Smooth muscle cell (in vitro differentiated cells): ENCODE results near the gene COL15A1. TPM values are rescaled to one million over a fixed set of nuclear protein-coding genes. Genes with fewer than 3 reads are reported as not detected.

Source experiments
- DNase-seq: peaks from one replicate; lab custom pipeline; 2025; ENCODE audit not compliant: unreplicated experiment; lab: John Stamatoyannopoulos, UW
- H2AFZ ChIP-seq: fragments of 200-600 bp; sonication (generic); 2 replicates; pipeline ENCODE4 v1.6.0; 2016; ENCODE audit warnings: antibody characterized with exemption, low read depth, mild to moderate bottlenecking
- H3F3A ChIP-seq: fragments of 200-600 bp; sonication (generic); 2 replicates; pipeline ENCODE4 v1.6.0; 2017; ENCODE audit warnings: antibody characterized with exemption, low read depth
- H3K27ac ChIP-seq: fragments of 200-600 bp; sonication (generic); 2 replicates; pipeline ENCODE4 v1.5.1; 2016; ENCODE audit warnings: low read depth, mild to moderate bottlenecking
- H3K27me3 ChIP-seq: fragments of 200-600 bp; sonication (generic); 2 replicates; pipeline ENCODE4 v1.6.1; 2016; ENCODE audit warnings: low read depth, mild to moderate bottlenecking
- H3K36me3 ChIP-seq: fragments of 200-600 bp; sonication (generic); 2 replicates; pipeline ENCODE4 v1.5.1; 2016; ENCODE audit warnings: low read depth
- H3K4me1 ChIP-seq: fragments of 200-600 bp; sonication (generic); 2 replicates; pipeline ENCODE4 v1.5.1; 2016; ENCODE audit warnings: low read depth
- H3K4me2 ChIP-seq: fragments of 200-600 bp; sonication (generic); 2 replicates; pipeline ENCODE4 v1.6.0; 2016; ENCODE audit warnings: mild to moderate bottlenecking
- H3K4me3 ChIP-seq: fragments of 200-600 bp; sonication (generic); 2 replicates; pipeline ENCODE4 v1.5.1; 2016; ENCODE audit warnings: mild to moderate bottlenecking
- H3K79me2 ChIP-seq: fragments of 200-600 bp; sonication (generic); 2 replicates; pipeline ENCODE4 v1.6.0; 2016; ENCODE audit warnings: low read depth, mild to moderate bottlenecking
- H3K9ac ChIP-seq: fragments of 200-600 bp; sonication (generic); 2 replicates; pipeline ENCODE4 v1.6.0; 2016; ENCODE audit warnings: low read depth
- H3K9me3 ChIP-seq: fragments of 200-600 bp; sonication (generic); replicated peaks from 2 replicates; pipeline ENCODE4 v1.5.1; 2016; ENCODE audit warnings: low read depth
- H4K20me1 ChIP-seq: fragments of 200-600 bp; sonication (generic); 2 replicates; pipeline ENCODE4 v1.6.0; 2016; ENCODE audit warnings: low read depth
- CTCF ChIP-seq: fragments of 200-600 bp; sonication (generic); IDR thresholded peaks from 2 replicates; pipeline ENCODE4 v1.5.1; 2017; ENCODE audit warnings: borderline replicate concordance, mild to moderate bottlenecking, antibody characterized with exemption; ENCODE audit not compliant: insufficient read depth, poor library complexity, severe bottlenecking
- WGBS: methylation state at CpG from one replicate; pipeline ENCODE4 v1.1.7; 2016; ENCODE audit warnings: low lambda C conversion rate; 5-methylcytosine and 5-hydroxymethylcytosine counted together
- polyA plus RNA-seq: library from polyadenylated mRNA; unstranded; fragments of >200 nt; fragmentation: Nextera tagmentation; extraction: Ambion mirVana; gene quantifications from 2 replicates; pipeline ENCODE4 v1.2.1, GENCODE V29; 2016
- total RNA-seq: library from RNA; depleted of rRNA; stranded (reverse); fragments of >200 nt; gene quantifications from 2 replicates; pipeline ENCODE4 v1.2.3, GENCODE V29; 2014

Gene COL15A1
- total and polyA plus RNA-seq, 2 experiments from 2014 or later = 222 to 293 TPM

- Histone ChIP-seq H3K79me2 (no peaks in the 10 kb centered on the region), H2AFZ (no peak overlapping the region), H3K9ac (no peak overlapping the region), H4K20me1 (no peaks in the 10 kb centered on the region), H3K27ac (peak overlapping the region; percentile 81), H3K9me3 (no peaks in the 10 kb centered on the region), H3K4me3 (no peak overlapping the region), H3K4me2 (peak overlapping the region; percentile 66), H3K27me3 (no peaks in the 10 kb centered on the region), H3K36me3 (no peaks in the 10 kb centered on the region), H3F3A (peaks cover 8% of the 10 kb centered on the region), H3K4me1 (peaks cover 22% of the 10 kb centered on the region)
- 21% methylated on average over 4 of the region's 4 CpGs for WGBS
- TF ChIP-seq CTCF = no peak
- DNase-seq = no peak
These were observed 53.9 kb downstream of the COL15A1 start for GRCh38 chr9:98997604-98998003.

- peak; percentile 89 for TF ChIP-seq CTCF
- Histone ChIP-seq H3K27me3 (no peaks in the 10 kb centered on the region), H3K27ac (peak overlapping the region; percentile 81), H3K9ac (peak overlapping the region; percentile 34), H3K4me1 (peaks cover 22% of the 10 kb centered on the region), H4K20me1 (no peaks in the 10 kb centered on the region), H3K4me2 (peak overlapping the region; percentile 66), H3K4me3 (no peak overlapping the region), H3K79me2 (no peaks in the 10 kb centered on the region), H3F3A (peaks cover 8% of the 10 kb centered on the region), H3K9me3 (no peaks in the 10 kb centered on the region), H2AFZ (no peak overlapping the region), H3K36me3 (no peaks in the 10 kb centered on the region)
- DNase-seq = peak; percentile 53
- 14% methylated on average over 19 of the region's 19 CpGs for whole genome bisulfite sequencing
These were observed 54.9 kb downstream of the COL15A1 start for GRCh38 chr9:98998441-98999151.

GRCh38 chr9:98999152-98999525, 55.4 kb downstream of the COL15A1 start:
- Histone ChIP-seq H3K9me3 (no peaks in the 10 kb centered on the region), H2AFZ (no peak overlapping the region), H3K79me2 (no peaks in the 10 kb centered on the region), H3K4me3 (no peak overlapping the region), H3K27me3 (no peaks in the 10 kb centered on the region), H3K9ac (no peak overlapping the region), H3F3A (peaks cover 8% of the 10 kb centered on the region), H3K4me1 (peaks cover 22% of the 10 kb centered on the region), H3K4me2 (no peak overlapping the region), H3K27ac (no peak overlapping the region), H3K36me3 (no peaks in the 10 kb centered on the region), H4K20me1 (no peaks in the 10 kb centered on the region)
- no peak for TF ChIP-seq CTCF
- no peak for DNase-seq
- 51% methylated on average over 6 of the region's 6 CpGs for WGBS
